ENCODE measurements around the gene VAPB. TPM values are rescaled to one million over a fixed set of nuclear protein-coding genes. Genes with fewer than 3 reads are reported as not detected.

The VAPB gene
- total RNA-seq, 1 donor from 2014 or later, result 61.5 TPM

DNA sequence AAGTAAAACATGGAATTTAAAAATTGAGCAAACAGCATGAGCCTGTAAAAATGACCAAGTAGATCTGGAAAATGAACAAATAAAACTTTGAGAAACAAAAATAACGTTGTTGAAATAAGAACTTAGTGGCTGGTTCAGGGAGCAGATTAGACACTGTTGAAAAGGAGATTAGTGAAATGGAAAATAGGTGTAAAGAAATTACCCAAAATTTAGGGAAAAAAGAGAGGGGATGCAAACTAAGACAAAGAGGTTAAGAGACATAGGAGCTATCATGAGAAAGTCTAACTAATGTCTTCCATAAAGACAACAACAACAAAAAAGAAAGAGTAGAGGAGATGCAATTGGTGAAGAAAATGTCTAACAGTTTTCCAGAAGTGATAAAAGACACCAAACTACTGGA, 97.2 kb downstream of the VAPB start:
- Histone ChIP-seq H3K4me1 (ENCODE audit: insufficient read depth, low read length) (no peaks in the 10 kb centered on the region), H3K4me3 (ENCODE audit: insufficient read depth, low read depth, low read length) (no peak overlapping the region), H3K27me3 (ENCODE audit: insufficient read depth, low read length) (no peaks in the 10 kb centered on the region), H3K27ac (ENCODE audit: low read depth, low read length) (no peak overlapping the region), H3K9me3 (ENCODE audit: insufficient read depth, low read depth, low read length) (peaks cover 3% of the 10 kb centered on the region), H4K20me1 (ENCODE audit: insufficient read depth, low read length) (peaks cover 6% of the 10 kb centered on the region), H3K36me3 (ENCODE audit: insufficient read depth, low read length) (no peaks in the 10 kb centered on the region), H3K79me2 (ENCODE audit: insufficient read depth, low read length) (peaks cover 2% of the 10 kb centered on the region), H3K9ac (ENCODE audit: low read length) (no peak overlapping the region), H3K4me2 (ENCODE audit: low read length) (no peak overlapping the region), H2AFZ (ENCODE audit: low read depth, low read length) (no peak overlapping the region)
- no peak overlapping the region for H3K4me3 Mint-ChIP-seq (ENCODE audit: unreplicated experiment)
- H3K27me3 Mint-ChIP-seq (ENCODE audit: low read depth, unreplicated experiment), result no peaks in the 10 kb centered on the region
- no peak for DNase-seq (ENCODE audit: low read depth)
- FAIRE-seq, result no peak
- peaks cover 53% of the 10 kb centered on the region for H3K9me3 Mint-ChIP-seq (ENCODE audit: unreplicated experiment)
- no peaks in the 10 kb centered on the region for H3K4me1 Mint-ChIP-seq (ENCODE audit: low read depth, unreplicated experiment)
- no peak overlapping the region for H3K27ac Mint-ChIP-seq (ENCODE audit: unreplicated experiment)
- peaks cover 37% of the 10 kb centered on the region for H3K36me3 Mint-ChIP-seq (ENCODE audit: low read depth, unreplicated experiment)
- TF ChIP-seq EZH2 (IDR thresholded peaks at IDR 0.05; ENCODE audit: insufficient read depth, low read length), result no peak
- TF ChIP-seq, protein P1, sequence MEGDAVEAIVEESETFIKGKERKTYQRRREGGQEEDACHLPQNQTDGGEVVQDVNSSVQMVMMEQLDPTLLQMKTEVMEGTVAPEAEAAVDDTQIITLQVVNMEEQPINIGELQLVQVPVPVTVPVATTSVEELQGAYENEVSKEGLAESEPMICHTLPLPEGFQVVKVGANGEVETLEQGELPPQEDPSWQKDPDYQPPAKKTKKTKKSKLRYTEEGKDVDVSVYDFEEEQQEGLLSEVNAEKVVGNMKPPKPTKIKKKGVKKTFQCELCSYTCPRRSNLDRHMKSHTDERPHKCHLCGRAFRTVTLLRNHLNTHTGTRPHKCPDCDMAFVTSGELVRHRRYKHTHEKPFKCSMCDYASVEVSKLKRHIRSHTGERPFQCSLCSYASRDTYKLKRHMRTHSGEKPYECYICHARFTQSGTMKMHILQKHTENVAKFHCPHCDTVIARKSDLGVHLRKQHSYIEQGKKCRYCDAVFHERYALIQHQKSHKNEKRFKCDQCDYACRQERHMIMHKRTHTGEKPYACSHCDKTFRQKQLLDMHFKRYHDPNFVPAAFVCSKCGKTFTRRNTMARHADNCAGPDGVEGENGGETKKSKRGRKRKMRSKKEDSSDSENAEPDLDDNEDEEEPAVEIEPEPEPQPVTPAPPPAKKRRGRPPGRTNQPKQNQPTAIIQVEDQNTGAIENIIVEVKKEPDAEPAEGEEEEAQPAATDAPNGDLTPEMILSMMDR (IDR thresholded peaks at IDR 0.05; ENCODE audit: insufficient read depth, low read depth, low read length), result no peak

DNA sequence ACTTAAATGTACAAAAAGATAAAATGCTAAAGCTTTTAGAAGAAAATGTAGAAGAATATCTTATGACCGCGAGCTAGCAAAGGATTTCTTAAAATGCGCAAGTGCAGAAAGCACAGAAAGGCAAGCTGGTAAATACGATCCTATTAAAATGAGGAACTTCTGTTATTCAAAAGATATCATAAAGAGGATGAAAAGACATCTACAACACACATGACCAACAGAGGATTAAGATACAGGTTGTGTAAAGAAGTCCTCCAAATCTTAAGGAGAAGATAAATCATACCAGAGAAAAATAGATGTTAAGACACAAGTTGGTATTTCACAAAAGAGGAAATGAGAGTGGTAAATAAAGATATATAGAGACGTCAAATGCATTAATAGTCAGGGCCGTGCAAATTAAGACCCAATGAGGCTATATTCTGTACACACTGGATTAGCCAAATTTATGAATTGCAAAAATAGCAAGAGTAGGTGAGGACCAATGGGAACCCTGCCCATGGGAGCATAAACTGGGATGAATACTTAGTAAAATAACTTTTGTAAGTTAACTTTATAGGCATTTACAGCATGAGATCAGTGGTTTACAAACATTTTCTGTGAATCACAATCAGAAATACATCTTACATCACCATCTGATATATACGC, 103.2 kb downstream of the VAPB start:
- FAIRE-seq (no peak), DNase-seq (ENCODE audit: low read depth) (no peak)
- peaks cover 14% of the 10 kb centered on the region for H3K79me2 ChIP-seq (ENCODE audit: insufficient read depth, low read length)
- Mint-ChIP-seq H3K9me3 (ENCODE audit: unreplicated experiment) (peaks cover 18% of the 10 kb centered on the region), H3K36me3 (ENCODE audit: low read depth, unreplicated experiment) (peaks cover 11% of the 10 kb centered on the region), H3K4me3 (ENCODE audit: unreplicated experiment) (no peak overlapping the region), H3K4me1 (ENCODE audit: low read depth, unreplicated experiment) (peaks cover 3% of the 10 kb centered on the region), H3K27me3 (ENCODE audit: low read depth, unreplicated experiment) (no peaks in the 10 kb centered on the region), H3K27ac (ENCODE audit: unreplicated experiment) (no peak overlapping the region)
- no peak overlapping the region for H2AFZ ChIP-seq (ENCODE audit: low read depth, low read length)
- no peak for TF ChIP-seq EZH2 (IDR thresholded peaks at IDR 0.05; ENCODE audit: insufficient read depth, low read length)
- H3K9me3 ChIP-seq (ENCODE audit: insufficient read depth, low read depth, low read length), result no peaks in the 10 kb centered on the region
- H3K4me1 ChIP-seq (ENCODE audit: insufficient read depth, low read length), result no peaks in the 10 kb centered on the region
- no peaks in the 10 kb centered on the region for H3K27me3 ChIP-seq (ENCODE audit: insufficient read depth, low read length)
- H3K9ac ChIP-seq (ENCODE audit: low read length), result no peak overlapping the region
- peaks cover 14% of the 10 kb centered on the region for H4K20me1 ChIP-seq (ENCODE audit: insufficient read depth, low read length)
- H3K36me3 ChIP-seq (ENCODE audit: insufficient read depth, low read length), result no peaks in the 10 kb centered on the region
- H3K4me3 ChIP-seq (ENCODE audit: insufficient read depth, low read depth, low read length), result no peak overlapping the region
- H3K4me2 ChIP-seq (ENCODE audit: low read length), result no peak overlapping the region
- H3K27ac ChIP-seq (ENCODE audit: low read depth, low read length), result no peak overlapping the region

DNA sequence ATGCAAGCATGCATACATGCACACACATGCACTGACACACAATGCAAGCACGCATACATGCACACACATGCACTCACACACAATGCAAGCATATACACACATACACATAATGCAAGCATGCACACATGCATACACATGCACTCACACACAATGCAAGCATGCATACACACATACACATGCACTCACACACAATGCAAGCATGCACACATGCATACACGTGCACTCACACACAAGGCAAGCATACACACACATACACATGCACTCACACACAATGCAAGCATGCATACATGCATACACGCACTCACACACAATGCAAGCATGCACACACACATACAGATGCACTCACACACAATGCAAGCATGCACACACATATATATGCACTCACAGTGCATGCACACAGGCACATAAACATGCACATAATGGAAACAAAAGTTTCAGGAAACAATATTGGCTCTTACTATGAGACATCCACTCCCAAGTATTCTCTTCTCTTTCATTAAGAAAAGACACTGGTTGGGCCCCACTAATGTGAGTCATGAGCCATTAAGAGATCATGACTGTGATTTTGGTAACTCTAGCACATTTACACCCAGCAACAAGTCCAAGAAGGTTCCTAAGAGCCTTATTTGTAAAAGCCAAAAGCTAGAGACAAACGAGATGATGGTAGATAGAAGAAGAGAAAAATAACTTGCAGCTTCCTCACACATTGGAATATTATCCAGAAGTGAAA, 103.9 kb downstream of the VAPB start:
- Histone ChIP-seq H3K36me3 (ENCODE audit: insufficient read depth, low read length) (no peaks in the 10 kb centered on the region), H3K4me2 (ENCODE audit: low read length) (no peak overlapping the region), H3K9me3 (ENCODE audit: insufficient read depth, low read depth, low read length) (no peaks in the 10 kb centered on the region), H3K4me3 (ENCODE audit: insufficient read depth, low read depth, low read length) (no peak overlapping the region), H3K27me3 (ENCODE audit: insufficient read depth, low read length) (no peaks in the 10 kb centered on the region), H3K79me2 (ENCODE audit: insufficient read depth, low read length) (peaks cover 14% of the 10 kb centered on the region), H3K4me1 (ENCODE audit: insufficient read depth, low read length) (no peaks in the 10 kb centered on the region), H3K27ac (ENCODE audit: low read depth, low read length) (no peak overlapping the region), H4K20me1 (ENCODE audit: insufficient read depth, low read length) (peaks cover 14% of the 10 kb centered on the region), H2AFZ (ENCODE audit: low read depth, low read length) (no peak overlapping the region), H3K9ac (ENCODE audit: low read length) (no peak overlapping the region)
- Mint-ChIP-seq H3K9me3 (ENCODE audit: unreplicated experiment) (peaks cover 15% of the 10 kb centered on the region), H3K36me3 (ENCODE audit: low read depth, unreplicated experiment) (peaks cover 15% of the 10 kb centered on the region), H3K27me3 (ENCODE audit: low read depth, unreplicated experiment) (no peaks in the 10 kb centered on the region), H3K4me1 (ENCODE audit: low read depth, unreplicated experiment) (peaks cover 3% of the 10 kb centered on the region), H3K4me3 (ENCODE audit: unreplicated experiment) (no peak overlapping the region), H3K27ac (ENCODE audit: unreplicated experiment) (no peak overlapping the region)
- TF ChIP-seq, protein P1 (IDR thresholded peaks at IDR 0.05; ENCODE audit: insufficient read depth, low read depth, low read length), result no peak
- DNase-seq (ENCODE audit: low read depth) (no peak), FAIRE-seq (no peak)
